Left ventricle myocardium inferior (tissue), 1 donor: Measurements from ENCODE around the gene SNAPIN. TPM values are rescaled to one million over a fixed set of nuclear protein-coding genes. Genes with fewer than 3 reads are reported as not detected.

ENCODE experiments used
- DNase-seq: peaks from one replicate; pipeline ENCODE4 v3.0.0-alpha.2; 2020
- H3K27ac ChIP-seq: fragments of 200-600 bp; replicated peaks from 2 replicates; pipeline ENCODE4 v1.8.0; 2021
- H3K27me3 ChIP-seq: fragments of 200-600 bp; 2 replicates; pipeline ENCODE4 v1.8.0; 2021; ENCODE audit warnings: low read depth
- H3K36me3 ChIP-seq: fragments of 200-600 bp; 2 replicates; pipeline ENCODE4 v1.8.0; 2021
- H3K4me1 ChIP-seq: fragments of 200-600 bp; 2 replicates; pipeline ENCODE4 v1.8.0; 2021
- H3K4me3 ChIP-seq: fragments of 200-600 bp; 2 replicates; pipeline ENCODE4 v1.8.0; 2021; ENCODE audit warnings: mild to moderate bottlenecking, moderate library complexity
- H3K9me3 ChIP-seq: fragments of 200-600 bp; replicated peaks from 2 replicates; pipeline ENCODE4 v1.8.0; 2021
- CTCF ChIP-seq: fragments of 200-600 bp; IDR thresholded peaks from 2 replicates; pipeline ENCODE4 v1.8.0; 2021; ENCODE audit warnings: antibody characterized with exemption, mild to moderate bottlenecking, borderline replicate concordance
- intact Hi-C: fragments of 100-400 bp; cut with micrococcal nuclease; formaldehyde crosslinking; loops from one replicate; pipeline ENCODE4 v1.11.0; 2022
- total RNA-seq: library from RNA; stranded (reverse); fragmentation: NEBNext Ultra II Directional; extraction: Animal tissue kit (Norgen Biotek cat#: 25700); gene quantifications from one replicate; pipeline ENCODE4 v1.2.1, GENCODE V29; 2021
- donor health status: DM: no; HTN: yes; CAD: no; lungs with severe emphysema.

The SNAPIN gene
- total RNA-seq, 1 donor from 2014 or later, result 67.0 TPM

DNA sequence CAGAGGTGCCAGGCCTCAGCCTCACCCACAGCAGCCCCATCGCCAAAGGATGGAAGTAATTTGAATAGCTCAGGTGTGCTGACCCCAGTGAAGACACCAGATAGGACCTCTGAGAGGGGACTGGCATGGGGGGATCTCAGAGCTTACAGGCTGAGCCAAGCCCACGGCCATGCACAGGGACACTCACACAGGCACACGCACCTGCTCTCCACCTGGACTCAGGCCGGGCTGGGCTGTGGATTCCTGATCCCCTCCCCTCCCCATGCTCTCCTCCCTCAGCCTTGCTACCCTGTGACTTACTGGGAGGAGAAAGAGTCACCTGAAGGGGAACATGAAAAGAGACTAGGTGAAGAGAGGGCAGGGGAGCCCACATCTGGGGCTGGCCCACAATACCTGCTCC, 35.0 kb downstream of the SNAPIN start:
- Histone ChIP-seq H3K4me3 (no peak overlapping the region), H3K9me3 (no peaks in the 10 kb centered on the region), H3K4me1 (peaks cover 15% of the 10 kb centered on the region), H3K27me3 (no peaks in the 10 kb centered on the region), H3K36me3 (peaks cover 4% of the 10 kb centered on the region), H3K27ac (no peak overlapping the region)
- intact Hi-C loops, result no loop called here
- DNase-seq, result no peak
- no peak for TF ChIP-seq CTCF

DNA sequence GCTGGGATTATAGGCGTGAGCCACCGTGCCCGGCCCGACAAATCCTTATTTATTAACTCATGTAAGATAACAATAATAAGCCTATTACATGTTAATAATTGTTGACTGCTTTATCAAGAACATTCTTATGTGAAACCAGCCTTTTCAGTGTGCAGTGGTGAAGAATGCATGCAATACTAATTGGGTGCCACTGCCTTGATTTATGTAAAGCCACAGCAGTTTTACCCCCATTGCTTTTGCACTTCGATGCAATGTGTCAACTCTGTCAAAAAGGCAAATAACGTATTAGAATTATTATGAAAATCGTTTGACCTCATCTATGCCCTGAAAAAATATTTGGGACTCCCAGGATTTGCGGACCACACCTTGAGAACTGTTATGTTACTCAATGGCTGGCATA, 38.2 kb downstream of the SNAPIN start:
- Histone ChIP-seq H3K4me1 (peaks cover 33% of the 10 kb centered on the region), H3K4me3 (no peak overlapping the region), H3K27me3 (no peaks in the 10 kb centered on the region), H3K9me3 (no peaks in the 10 kb centered on the region), H3K36me3 (no peaks in the 10 kb centered on the region), H3K27ac (peak overlapping the region; percentile 94)
- no peak for TF ChIP-seq CTCF
- intact Hi-C loops, result no loop called here
- no peak for DNase-seq

- H3K9me3 ChIP-seq, result no peaks in the 10 kb centered on the region
- intact Hi-C loops, result no loop called here
- TF ChIP-seq CTCF, result no peak
- H3K27me3 ChIP-seq, result no peaks in the 10 kb centered on the region
- peak; percentile 31 for DNase-seq
- peak overlapping the region; percentile 94 for H3K27ac ChIP-seq
- H3K4me1 ChIP-seq, result peaks cover 33% of the 10 kb centered on the region
- H3K36me3 ChIP-seq, result no peaks in the 10 kb centered on the region
- H3K4me3 ChIP-seq, result peak overlapping the region; percentile 26
Measured at GRCh38 chr1:153697191-153698019, 38.9 kb downstream of the SNAPIN start.

GRCh38 chr1:153698020-153698922, 39.8 kb downstream of the SNAPIN start:
- peak overlapping the region; percentile 26 for H3K4me3 ChIP-seq
- H3K27ac ChIP-seq, result peak overlapping the region; percentile 94
- no peaks in the 10 kb centered on the region for H3K9me3 ChIP-seq
- peak; percentile 79 for DNase-seq
- intact Hi-C loops, result no loop called here
- TF ChIP-seq CTCF, result no peak
- no peaks in the 10 kb centered on the region for H3K36me3 ChIP-seq
- H3K4me1 ChIP-seq, result peaks cover 33% of the 10 kb centered on the region
- no peaks in the 10 kb centered on the region for H3K27me3 ChIP-seq

DNA sequence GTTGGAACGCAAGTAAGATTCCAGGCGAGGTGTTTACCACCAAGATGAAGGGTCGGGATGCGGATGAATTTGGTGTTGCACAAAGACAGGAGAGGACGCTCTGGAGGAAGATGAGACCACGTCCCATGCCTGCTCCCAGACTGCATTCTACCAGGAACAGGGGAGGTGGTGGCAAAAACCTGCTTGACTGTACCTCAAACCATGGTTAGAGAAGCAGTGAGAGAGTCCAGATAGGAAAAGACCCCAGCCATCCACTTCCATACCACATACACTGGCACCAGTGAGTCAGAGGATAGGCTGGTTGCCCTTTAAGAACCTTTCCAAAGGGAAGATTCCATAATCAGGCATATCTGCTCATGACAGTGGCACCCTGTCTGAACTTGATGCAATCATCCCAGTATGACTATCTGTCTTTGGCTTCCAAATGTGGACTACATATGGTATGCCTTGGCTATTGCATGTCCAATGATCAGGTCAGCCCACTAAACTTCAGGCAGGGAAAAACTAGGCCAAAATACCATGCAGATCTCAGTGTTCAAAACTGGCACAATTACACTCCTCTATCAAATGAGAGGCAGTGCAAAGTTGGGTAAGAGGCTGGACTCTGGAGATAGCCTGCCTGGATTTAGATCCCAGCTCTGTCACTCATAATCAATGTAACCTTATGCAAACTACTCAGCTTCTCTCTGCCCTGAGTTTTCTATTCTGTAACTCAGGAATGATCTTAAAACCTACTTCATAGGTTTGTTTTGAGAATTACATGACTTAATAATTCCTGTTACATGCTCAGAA, 40.6 kb downstream of the SNAPIN start:
- intact Hi-C loops, result no loop called here
- H3K27me3 ChIP-seq, result no peaks in the 10 kb centered on the region
- H3K4me3 ChIP-seq, result no peak overlapping the region
- peaks cover 33% of the 10 kb centered on the region for H3K4me1 ChIP-seq
- H3K9me3 ChIP-seq, result no peaks in the 10 kb centered on the region
- no peaks in the 10 kb centered on the region for H3K36me3 ChIP-seq
- TF ChIP-seq CTCF, result no peak
- peak overlapping the region; percentile 94 for H3K27ac ChIP-seq
- DNase-seq, result no peak
